Thyroid gland (tissue), 4 donors: Measurements from ENCODE around the gene TBX2. TPM values are rescaled to one million over a fixed set of nuclear protein-coding genes. Genes with fewer than 3 reads are reported as not detected.

Experiments used
- DNase-seq, 2 donors: peaks; one replicate each; pipeline ENCODE4 v3.0.0-alpha.2; 2019
- H3K27ac ChIP-seq, 3 donors: fragments of 200-600 bp; sonication (generic); 1 replicate in 2 of 3; 2 replicates in 1 of 3; pipeline ENCODE4 v1.5.1; 2016 to 2019; ENCODE audit warnings: mild to moderate bottlenecking in 1 of 3, moderate library complexity in 1 of 3
- H3K27me3 ChIP-seq: fragments of 200-600 bp; sonication (generic); one replicate; pipeline ENCODE4 v1.5.1; 2019
- H3K36me3 ChIP-seq, 2 donors: fragments of 200-600 bp; sonication (generic); one replicate each; pipeline ENCODE4 v1.5.1; 2016 to 2019
- H3K4me1 ChIP-seq, 2 donors: fragments of 200-600 bp; sonication (generic); one replicate each; pipeline ENCODE4 v1.5.1; 2017 to 2019
- H3K4me3 ChIP-seq, 3 donors: fragments of 200-600 bp; sonication (generic); replicated peaks in 1 of 3; 1 replicate in 2 of 3; 2 replicates in 1 of 3; pipeline ENCODE4 v1.5.1; 2016; ENCODE audit warnings: mild to moderate bottlenecking in 1 of 3
- H3K9me3 ChIP-seq: fragments of 200-600 bp; sonication (generic); one replicate; pipeline ENCODE4 v1.5.1; 2017
- POLR2A ChIP-seq, 2 donors: fragments of 450-650 bp; IDR thresholded peaks; one replicate each; pipeline ENCODE4 v1.6.1; 2017; ENCODE audit warnings: antibody characterized with exemption in 2 of 2, mild to moderate bottlenecking in 2 of 2, moderate library complexity in 1 of 2
- WGBS, 2 donors: methylation state at CpG; one replicate each; pipeline ENCODE4 v1.1.5; 2017; 5-methylcytosine and 5-hydroxymethylcytosine counted together
- intact Hi-C: fragments of 100-400 bp; cut with DNase I; formaldehyde crosslinking; loops from one replicate; pipeline ENCODE4 v1.15.1; 2023
- total RNA-seq, 4 donors: library from RNA; depleted of rRNA; stranded (reverse); fragments of >200 nt; gene quantifications; one replicate each; pipeline ENCODE4 v1.2.3, GENCODE V29; 2016
- TF ChIP-seq, protein P1 (sequence below), 6 experiments: fragments of 200-600 bp in 3 of 6; fragments of 450-650 bp in 3 of 6; sonication (generic) in 3 of 6; IDR thresholded peaks; one replicate each; pipeline ENCODE4 v1.5.1; 2016 to 2019; ENCODE audit warnings: antibody characterized with exemption in 6 of 6, mild to moderate bottlenecking in 2 of 6, inconsistent platforms in 1 of 6, moderate library complexity in 1 of 6

TBX2 gene
- total RNA-seq, 4 donors from 2014 or later: 5.3 to 20.2 (median 11.0) TPM

- TF ChIP-seq, protein P1, sequence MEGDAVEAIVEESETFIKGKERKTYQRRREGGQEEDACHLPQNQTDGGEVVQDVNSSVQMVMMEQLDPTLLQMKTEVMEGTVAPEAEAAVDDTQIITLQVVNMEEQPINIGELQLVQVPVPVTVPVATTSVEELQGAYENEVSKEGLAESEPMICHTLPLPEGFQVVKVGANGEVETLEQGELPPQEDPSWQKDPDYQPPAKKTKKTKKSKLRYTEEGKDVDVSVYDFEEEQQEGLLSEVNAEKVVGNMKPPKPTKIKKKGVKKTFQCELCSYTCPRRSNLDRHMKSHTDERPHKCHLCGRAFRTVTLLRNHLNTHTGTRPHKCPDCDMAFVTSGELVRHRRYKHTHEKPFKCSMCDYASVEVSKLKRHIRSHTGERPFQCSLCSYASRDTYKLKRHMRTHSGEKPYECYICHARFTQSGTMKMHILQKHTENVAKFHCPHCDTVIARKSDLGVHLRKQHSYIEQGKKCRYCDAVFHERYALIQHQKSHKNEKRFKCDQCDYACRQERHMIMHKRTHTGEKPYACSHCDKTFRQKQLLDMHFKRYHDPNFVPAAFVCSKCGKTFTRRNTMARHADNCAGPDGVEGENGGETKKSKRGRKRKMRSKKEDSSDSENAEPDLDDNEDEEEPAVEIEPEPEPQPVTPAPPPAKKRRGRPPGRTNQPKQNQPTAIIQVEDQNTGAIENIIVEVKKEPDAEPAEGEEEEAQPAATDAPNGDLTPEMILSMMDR (IDR thresholded peaks at IDR 0.05): no peak
- 60 to 61% methylated on average over 17 to 18 of the region's 18 CpGs for WGBS, 2 donors
- DNase-seq: no peak
- no peak overlapping the region for H3K27ac ChIP-seq
- no peak overlapping the region for H3K4me3 ChIP-seq
- no peaks in the 10 kb centered on the region for H3K36me3 ChIP-seq
- intact Hi-C loops: no loop called here
- H3K27me3 ChIP-seq: peaks cover 70% of the 10 kb centered on the region
- no peaks in the 10 kb centered on the region for H3K9me3 ChIP-seq
- H3K4me1 ChIP-seq: peaks cover 16 to 36% of the 10 kb centered on the region in 2 donors
Measured at GRCh38 chr17:61455324-61456060, 55.8 kb downstream of the TBX2 start.

GRCh38 chr17:61456061-61456681 lies 56.5 kb downstream of the TBX2 start:
- no peaks in the 10 kb centered on the region for H3K9me3 ChIP-seq
- TF ChIP-seq, protein P1 (IDR thresholded peaks at IDR 0.05): no peak
- TF ChIP-seq POLR2A (IDR thresholded peaks at IDR 0.05): no peak
- DNase-seq: no peak
- H3K36me3 ChIP-seq: no peaks in the 10 kb centered on the region
- H3K4me3 ChIP-seq: no peak overlapping the region
- intact Hi-C loops: no loop called here
- H3K27me3 ChIP-seq: peaks cover 71% of the 10 kb centered on the region
- no peak overlapping the region for H3K27ac ChIP-seq
- peaks cover 16 to 36% of the 10 kb centered on the region in 2 donors for H3K4me1 ChIP-seq
- WGBS, 2 donors: 64 to 65% methylated on average over 5 to 8 of the region's 47 CpGs

GRCh38 chr17:61456688-61457225 lies 57.1 kb downstream of the TBX2 start:
- WGBS, 2 donors: 6 to 10% methylated on average over 9 to 30 of the region's 45 CpGs
- H3K4me3 ChIP-seq: no peak overlapping the region
- no peak overlapping the region for H3K27ac ChIP-seq

DNA sequence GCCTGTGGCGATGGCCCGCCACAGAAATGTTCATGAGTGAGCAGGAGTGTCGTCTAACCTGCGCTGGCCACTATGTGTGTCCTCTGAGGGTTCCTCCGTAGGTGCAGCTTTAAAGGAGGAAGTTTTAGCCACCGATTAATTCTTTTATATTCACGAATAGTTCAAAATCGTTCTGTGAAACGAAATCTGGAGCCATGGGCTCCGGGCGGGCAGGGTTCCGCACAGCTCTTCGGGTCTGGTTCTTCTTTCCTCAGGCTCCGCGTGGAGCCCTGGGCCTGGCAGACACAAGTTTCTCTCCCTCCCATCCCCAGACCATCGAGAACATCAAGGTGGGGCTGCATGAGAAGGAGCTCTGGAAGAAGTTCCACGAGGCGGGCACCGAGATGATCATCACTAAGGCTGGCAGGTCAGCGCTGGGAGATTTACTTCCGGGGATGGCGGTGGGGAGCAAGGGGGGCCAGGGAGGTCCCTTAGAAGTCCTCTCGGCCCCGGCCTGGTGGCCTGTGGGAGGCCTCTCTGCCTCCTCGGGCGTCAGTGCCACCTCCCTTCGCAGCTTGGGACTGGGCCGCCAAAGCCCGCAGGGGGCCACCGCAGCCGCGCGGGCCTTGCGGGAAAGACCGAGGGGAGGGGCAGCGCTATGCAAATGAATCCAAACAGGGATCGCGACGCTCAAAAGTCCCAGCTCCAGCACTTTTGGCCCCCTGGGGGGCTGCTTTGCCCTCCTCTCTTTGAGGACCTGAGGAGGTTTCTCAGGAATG lies 57.8 kb downstream of the TBX2 start:
- H3K9me3 ChIP-seq: no peaks in the 10 kb centered on the region
- H3K4me3 ChIP-seq: no peak overlapping the region
- TF ChIP-seq, protein P1 (IDR thresholded peaks at IDR 0.05): no peak
- no peak for TF ChIP-seq POLR2A (IDR thresholded peaks at IDR 0.05)
- H3K4me1 ChIP-seq: peaks cover 6 to 35% of the 10 kb centered on the region in 2 donors
- no peak for DNase-seq
- no peak overlapping the region for H3K27ac ChIP-seq
- H3K27me3 ChIP-seq: peaks cover 69% of the 10 kb centered on the region
- intact Hi-C loops: no loop called here
- 7 to 12% methylated on average over 19 to 28 of the region's 39 CpGs for WGBS, 2 donors
- H3K36me3 ChIP-seq: no peaks in the 10 kb centered on the region

More at GRCh38 chr17:61456688-61457225, 57.1 kb downstream of the TBX2 start:
- TF ChIP-seq POLR2A (IDR thresholded peaks at IDR 0.05): no peak
- TF ChIP-seq, protein P1 (IDR thresholded peaks at IDR 0.05): no peak
- Histone ChIP-seq H3K27me3 (peaks cover 71% of the 10 kb centered on the region), H3K4me1 (peaks cover 13 to 35% of the 10 kb centered on the region in 2 donors), H3K36me3 (no peaks in the 10 kb centered on the region), H3K9me3 (no peaks in the 10 kb centered on the region)
- DNase-seq: no peak
- intact Hi-C loops: no loop called here
